HG02623 (cell line): ENCODE results near the gene TMEM9.

Experiments used
- ATAC-seq: cut with Tn5 transposase; IDR thresholded peaks from one replicate; pipeline ENCODE4 v1.9.1; 2021; ENCODE audit warnings: moderate library complexity; ENCODE audit not compliant: unreplicated experiment

The TMEM9 gene

DNA sequence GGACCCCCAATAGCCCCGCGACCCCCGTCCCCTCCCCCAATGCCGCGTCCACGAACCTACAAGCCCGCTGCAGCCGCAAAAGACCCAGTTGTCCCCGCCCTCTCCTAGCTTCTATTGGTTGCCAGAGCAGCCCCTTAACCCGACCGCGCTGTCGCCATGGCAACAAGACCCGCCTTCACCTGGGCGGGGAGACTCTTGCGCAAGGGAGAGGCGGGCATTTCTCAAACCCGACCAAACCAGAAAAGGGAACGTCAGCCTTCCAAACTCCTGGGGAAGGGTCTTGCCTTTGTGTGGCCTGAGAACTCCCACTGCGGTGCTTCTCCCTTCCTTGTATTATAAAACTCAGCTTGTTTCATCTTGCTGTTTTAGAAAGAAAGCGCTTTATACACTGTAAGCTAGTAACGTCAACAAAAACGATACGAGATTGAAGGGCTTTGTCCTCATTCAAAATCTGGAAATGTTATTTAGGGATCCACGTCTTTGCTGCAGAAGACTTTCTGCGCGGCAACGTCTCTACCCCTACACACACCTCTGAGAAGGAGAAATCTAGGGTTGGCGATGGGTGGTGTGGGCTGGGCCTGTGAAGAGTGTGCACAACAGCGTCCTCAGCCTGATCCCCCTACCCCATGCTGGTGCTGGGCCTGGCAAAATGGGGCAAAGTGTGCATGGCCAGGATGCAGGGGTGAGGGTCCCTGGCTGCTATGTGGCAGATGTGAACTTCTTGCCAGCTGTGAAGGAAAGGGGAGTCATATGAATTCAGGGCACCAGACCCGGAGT lies at the start of gene TMEM9:
Gene TMEM9 (minus strand): TSS at position 86 of the 777 bp plus-strand sequence. CDS start 551 bp downstream, outside the sequence.
- ATAC-seq: peak; percentile 96

DNA sequence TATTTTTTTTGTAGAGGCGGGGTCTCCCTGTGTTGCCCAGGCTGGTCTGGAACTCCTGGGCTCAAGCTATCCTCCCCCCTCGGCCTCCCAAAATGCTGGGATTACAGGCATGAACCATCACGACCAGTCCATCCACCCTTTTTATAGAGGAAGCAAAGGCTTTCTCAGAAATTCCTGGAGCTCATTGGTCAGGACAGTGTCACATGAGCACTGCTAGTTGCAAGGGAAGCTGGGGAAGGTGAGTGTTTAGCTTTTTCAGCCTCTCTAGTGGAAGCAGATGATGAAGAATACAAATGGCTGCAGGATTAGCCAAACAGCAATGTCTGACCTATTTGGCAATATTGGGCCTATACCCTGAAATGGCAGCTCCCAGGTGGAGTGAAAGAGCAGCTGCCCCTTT lies 44.3 kb upstream of the TMEM9 start:
- no peak for ATAC-seq

DNA sequence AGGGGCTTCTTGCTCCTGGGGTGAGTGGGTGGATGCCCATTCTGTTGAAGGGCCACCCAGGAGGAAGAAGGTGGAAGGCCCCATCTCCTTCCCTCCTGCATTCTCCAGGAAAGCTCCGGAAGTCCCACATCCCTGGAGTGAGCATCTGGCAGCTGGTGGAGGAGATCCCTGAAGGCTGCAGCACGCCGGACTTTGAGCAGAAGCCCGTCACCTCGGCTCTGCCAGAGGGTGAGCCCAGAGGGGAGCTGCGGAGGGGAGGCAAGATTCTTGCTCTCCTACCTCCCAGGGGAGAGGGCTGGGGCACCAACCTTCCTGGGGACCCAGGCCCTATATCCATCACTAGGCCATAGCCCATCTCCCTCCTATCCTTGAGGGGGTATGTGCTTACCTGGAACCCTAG lies 39.8 kb upstream of the TMEM9 start:
- no peak for ATAC-seq

DNA sequence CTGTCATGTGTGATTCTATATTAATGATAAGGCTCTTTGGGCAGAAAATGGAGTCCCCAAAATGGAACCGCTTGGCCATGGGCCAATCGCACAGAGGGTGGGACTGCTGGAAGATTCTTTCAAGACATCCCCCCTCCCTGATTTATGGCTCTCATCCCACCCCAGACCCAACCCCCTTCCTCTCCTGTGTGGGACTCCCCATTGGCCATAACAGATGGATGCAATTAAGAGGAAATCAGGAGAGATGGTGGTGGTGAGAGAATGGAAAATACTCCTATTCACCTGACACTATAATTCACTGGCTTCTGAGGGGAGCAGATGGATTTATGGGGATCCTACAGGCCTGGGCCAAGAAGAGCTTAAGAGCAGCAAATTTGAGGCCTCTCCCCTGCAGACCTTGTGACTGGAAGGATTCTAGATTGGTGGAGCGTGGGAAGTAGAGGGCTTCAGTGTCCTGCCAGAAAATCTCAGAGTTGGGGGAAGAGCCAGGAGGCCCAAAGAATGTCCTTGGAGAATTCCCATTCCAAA lies 38.1 kb upstream of the TMEM9 start:
- ATAC-seq: no peak

DNA sequence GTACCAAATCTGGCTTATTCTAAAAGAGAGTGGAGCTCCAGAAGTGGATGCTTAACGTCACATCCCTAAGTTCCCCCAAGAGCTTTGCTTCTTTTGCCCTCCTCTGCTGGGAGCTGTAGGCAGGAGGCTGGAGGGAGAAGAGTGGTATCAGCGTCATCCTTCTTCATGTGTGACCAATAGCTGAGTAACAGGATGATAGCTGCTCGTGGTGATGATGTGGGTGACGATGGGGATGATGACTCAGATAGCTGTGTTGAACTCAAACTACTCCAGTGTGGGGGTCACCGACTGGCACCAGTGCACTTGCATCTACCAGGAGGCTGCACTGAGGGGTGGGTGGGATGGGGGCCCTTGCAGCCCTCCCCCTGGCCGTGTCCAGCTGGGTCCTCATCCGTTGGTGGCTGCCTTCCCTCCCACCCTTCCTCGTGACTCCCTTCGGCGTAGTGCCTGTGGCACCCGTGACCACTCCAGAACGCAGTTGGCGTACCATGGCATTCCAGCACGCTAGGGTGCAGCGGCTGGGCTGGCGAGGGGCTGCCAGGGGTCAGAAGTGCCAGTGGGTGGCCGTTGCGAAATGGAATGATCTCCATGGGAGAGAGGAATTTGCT lies 37.5 kb upstream of the TMEM9 start:
- ATAC-seq: no peak

DNA sequence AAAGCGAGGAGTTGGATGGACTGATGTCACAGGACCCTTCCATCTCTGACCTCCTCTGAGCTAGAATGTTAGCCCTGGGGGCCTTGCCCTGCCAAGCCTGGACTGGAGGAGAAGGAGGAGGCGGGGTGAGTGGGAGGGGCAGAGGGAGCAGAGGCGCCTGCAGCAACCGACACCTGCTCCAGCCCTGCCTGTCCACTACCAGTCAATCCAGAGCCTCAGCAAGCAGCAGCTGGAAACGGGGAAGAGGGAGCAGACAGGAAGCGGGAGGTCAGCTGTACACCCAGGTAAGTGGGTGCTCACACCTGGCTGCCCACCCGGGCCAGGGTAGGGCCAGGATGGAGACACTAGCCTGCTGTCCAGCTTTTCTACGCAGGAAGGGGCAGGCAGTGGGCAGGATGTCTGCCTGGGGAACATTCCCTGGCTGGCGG lies 36.4 kb upstream of the TMEM9 start, which contains the start of gene IGFN1:
Gene IGFN1 (plus strand): TSS at position 201 of the 428 bp plus-strand sequence. CDS start 2,470 bp downstream, outside the sequence.
- no peak for ATAC-seq

DNA sequence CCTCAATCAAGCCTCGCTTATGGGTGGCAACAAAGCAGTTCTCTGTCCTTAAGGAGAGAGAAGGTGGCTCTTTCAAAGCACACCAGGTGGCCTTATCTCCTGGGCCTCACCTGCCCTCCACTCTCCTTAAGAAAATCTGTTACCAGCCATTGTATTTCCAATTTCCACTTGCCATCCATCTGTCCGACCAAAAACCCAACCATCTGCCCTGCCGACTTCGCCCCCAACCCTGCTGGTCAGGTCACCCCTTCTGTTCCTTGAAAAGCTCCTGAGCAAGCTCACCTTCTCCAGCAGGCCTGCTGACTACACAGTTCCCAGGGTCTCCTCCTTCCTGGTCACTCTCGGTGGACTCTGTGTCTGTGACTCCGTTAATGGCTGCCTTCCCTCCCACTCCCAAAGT lies 35.7 kb upstream of the TMEM9 start:
- ATAC-seq: no peak

DNA sequence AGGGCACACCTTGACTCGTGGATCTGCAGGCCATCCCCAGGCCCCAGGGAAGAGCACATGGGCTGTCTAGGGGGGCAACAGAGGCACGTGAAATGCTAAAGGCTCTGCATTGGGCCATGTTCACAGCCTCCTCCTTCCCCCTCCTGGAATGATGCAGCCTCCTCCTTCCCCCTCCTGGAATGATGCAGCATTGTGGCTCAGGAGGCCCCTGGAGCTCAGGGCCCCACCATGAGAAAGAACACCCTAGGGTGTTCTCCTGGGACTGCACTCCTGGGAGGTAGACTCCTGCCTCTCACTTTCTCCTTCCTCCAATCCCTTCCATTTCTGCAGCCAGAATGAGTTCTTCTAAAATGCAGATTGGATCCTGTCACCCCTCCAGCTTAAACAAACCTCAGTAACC lies 34.8 kb upstream of the TMEM9 start:
- ATAC-seq: no peak

DNA sequence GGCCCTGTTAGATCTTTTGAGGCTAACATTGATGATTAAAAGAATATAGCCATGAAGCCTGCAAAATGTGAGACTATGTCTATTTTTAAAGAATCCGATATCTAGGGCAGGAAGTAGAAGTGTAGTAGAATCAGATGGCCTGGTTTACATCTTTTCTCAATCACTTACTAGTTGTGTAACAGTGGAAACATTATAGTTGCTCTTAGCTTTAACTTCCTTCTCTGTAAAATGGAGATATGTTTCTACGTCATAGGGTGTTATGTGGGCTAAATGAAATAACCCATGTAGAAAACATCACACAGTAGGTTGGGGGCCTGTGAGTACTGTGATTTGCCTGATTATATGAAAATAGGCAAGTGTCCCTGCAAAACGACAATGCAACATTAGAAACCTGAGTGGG lies 31.9 kb upstream of the TMEM9 start:
- no peak for ATAC-seq

DNA sequence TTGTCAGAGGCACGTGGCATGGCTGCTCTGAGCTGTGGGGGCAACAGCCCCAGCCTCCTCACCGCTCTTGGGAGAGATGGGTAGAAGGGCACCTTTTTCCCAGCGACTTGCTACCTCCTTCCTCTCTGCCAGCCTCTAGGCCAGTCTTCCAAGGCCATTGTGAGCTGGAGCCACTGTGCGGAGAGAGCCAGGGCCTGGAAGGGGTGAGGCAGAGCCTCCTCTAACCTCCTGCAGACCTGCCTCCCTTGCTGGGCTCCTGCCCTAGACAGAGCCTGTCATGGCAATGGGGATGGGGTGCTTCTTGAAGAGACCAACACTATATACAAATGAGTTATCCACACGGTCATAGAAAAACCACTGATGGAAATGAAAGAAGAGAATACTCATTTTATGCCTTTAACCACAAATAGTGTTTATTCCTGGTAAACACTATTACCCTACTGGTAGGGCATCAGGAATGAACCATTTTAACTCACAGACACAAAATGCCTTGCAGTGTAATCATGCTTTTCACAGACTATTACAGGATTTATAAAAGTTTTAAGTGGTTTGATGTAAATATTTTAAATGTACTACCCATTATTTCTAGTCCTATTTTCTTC lies 31.4 kb upstream of the TMEM9 start:
- no peak for ATAC-seq

DNA sequence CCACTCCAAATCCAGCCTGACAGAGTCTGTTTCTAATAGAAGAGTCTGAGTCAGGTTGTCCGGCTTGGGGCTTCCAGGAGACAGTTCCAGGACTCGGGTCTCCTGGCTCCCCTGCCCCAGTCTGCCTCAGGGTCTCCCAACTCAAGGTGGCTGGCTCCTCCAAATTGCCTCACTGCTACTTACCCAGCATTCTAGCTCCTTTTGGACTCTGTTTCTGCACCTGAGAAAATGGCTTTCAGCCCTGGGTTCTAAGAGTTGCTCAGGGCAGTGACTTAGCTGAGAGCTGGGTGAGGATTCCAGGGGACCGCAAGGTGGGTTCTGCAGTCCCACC lies 30.8 kb upstream of the TMEM9 start:
- no peak for ATAC-seq

DNA sequence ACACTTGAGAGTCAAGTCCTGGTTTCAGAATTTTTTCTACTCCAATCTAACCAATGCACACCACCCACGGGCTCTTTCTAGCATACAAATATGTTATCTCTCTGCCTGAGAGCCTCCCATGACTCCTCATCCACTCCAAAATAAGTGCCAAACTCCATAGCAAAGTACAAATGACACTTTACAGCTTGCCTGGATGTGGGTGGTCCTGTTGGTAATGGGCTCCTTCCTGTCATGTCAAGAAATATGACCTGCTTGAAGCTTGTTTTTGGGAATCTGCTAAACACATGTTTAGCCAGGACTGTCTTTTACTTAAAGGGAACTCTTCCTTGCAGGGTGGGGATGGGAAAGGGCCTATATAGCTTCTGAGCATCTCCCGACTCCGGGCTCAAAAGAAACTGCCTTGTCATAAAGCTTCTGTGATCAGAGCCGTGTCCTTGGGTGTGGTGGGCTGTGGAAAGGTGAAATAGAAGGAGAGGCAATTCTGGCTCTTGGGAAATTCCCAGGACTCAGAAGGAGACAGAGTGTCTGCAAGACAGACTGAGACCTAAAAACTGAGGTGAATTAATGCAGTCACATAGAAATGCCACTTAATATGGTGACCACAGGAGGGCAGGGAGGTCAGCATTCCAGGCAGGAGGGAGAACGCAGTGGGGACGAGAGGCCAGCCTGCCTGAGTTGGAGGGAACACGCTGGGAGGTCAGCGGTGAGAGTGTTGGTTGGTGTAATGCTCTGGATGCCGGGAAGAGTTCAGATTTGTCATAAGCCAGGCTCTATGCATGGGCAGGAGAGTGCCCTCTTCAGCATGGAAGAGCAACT lies 30.2 kb upstream of the TMEM9 start:
- no peak for ATAC-seq

DNA sequence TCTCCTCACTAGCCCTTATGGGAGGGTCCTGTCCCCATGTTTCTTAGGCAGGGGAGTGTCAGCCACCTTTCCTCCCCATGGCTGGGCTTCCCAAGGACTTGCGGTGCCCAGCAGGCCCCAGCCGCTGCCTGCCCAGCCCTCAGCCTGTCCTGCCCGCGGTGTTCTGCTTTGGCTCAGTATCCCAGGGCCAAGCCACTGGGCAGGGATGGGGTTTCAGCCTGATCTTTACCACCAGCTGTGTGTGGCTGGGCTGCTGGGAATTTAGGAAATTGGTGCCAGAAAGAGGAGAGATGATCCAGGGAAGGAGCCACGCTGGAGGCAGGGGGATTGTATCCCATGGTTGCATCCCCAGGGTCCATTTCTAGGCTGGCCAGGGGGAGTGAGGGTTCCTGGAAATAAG lies 29.5 kb upstream of the TMEM9 start:
- ATAC-seq: no peak

DNA sequence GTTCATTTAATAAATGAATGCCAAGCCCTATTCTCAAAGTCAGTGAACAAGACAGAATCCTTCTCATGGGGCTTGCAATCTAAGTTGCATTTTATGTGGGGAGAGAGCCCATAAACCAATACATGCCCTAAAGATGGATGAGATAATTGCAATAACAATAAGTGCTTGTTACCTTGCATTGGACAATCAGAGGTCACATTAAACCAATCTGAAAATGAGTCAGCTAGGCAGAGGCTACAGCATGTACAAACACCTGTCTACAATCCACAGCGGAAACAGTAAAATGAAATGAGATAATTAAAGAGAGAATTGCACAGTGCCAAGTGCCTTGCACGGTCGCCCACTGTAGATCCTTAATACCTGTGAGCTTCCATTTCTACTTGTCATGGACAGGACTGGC lies 28.9 kb upstream of the TMEM9 start:
- no peak for ATAC-seq

DNA sequence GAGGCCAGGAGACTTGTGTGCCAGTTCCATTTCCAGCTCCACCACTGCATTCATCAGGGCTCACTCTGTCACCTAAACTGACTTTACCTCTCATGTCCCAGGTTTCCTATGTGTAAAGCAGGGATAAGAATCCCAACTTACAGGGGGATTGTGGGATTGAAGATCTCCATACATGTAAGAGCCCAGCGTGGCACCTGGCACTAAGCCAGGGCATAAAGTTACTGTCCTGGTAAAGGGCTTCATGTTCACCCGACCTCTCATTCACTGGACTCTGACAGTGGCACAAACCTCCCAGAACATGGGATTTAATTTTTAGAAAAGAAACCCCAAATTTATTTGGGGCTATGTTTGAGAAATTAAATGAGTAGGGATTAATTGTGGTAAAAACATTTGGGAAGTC lies 27.5 kb upstream of the TMEM9 start:
- no peak for ATAC-seq

DNA sequence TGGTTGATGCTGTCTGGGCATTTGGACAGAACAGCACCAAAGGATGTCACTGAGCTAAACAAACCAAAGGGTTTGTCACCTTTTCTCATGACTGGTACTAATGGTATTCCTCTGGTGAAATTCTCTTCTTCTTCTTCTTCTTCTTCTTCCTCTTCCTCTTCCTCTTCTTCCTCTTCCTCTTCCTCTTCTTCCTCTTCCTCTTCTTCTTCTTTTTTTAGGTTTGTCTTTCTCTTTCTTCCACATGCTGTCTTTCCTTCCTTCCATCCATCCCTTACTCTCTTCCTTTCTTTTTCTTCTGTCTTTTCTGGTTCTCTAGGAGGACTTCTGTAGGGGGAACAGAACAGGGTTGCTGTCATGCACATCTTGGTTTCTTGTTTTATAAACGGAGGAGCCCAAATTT lies 27.0 kb upstream of the TMEM9 start:
- no peak for ATAC-seq

DNA sequence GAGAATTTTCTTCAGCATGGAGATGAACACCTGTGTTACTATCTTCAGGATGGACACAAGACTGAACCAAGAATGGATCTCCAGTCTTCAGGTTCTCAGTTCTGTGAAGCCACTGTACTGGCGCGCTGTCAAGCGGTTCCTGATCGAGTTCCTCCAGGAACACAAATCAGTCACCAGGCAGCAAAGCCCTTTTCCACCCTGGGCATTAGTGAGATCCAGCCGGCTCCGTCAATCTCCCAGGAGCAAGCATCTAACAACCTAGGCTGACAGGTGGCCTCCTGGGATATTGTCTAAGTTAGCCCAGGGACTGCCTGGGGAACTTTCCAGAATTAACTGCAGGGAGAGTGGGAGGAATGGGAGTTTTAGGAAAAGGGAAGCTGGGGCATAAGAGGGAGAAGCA lies 26.6 kb upstream of the TMEM9 start:
- no peak for ATAC-seq

DNA sequence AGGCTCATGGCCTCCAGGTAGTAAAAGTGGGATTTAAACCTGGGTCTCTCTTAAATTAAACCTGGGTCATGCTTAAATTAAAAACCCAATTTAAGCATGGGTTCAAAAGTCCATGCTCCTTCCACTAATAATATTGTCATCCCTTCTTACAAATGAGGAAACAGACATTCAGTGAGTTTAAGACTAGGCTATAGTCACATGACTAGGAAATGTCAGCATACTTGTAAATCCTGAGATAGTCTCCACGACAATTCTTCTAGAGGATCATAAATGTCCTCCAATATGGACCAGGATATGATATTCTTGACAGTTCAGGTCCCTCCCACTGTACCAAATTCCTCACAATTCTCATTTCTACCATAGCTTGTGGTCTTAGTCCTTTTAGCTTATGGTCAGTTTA lies 25.9 kb upstream of the TMEM9 start:
- ATAC-seq: no peak

DNA sequence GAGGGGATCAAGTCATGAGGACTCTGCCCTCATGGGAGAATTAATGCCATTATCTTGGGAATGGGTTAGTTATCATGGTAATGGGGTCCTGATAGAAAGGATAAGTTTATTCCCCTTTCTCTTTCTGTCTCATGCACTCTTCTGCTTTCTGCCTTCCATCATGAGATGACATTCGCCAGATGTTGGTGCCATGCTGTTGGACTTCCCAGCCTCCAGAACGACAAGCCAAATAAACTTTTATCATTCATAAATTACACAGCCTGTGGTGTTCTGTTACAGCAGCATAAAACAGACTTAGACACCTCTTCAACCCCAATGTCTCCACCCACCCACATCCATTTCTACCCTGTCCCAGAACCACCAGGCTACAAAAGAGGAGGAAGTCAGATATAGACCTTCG lies 24.4 kb upstream of the TMEM9 start:
- ATAC-seq: no peak

DNA sequence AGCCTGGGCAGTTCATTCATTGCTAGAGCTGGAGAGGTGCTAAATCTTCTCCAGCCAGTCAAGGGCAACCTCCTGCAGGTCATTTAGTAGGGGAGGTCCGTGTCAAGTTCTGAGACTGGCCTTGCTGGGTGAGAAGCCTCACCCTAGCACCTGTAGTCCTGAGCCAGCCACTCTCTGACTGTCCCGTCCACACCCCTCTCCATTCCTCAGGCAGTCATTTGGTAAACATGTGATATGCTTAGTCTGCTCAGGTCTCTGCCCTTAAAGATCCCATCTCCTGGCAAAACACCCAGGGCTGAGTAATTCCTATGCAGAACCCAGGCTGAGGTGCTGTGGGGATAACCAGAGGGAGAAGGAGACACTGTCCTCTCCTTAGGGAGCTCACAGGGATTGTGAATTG lies 22.7 kb upstream of the TMEM9 start:
- no peak for ATAC-seq

DNA sequence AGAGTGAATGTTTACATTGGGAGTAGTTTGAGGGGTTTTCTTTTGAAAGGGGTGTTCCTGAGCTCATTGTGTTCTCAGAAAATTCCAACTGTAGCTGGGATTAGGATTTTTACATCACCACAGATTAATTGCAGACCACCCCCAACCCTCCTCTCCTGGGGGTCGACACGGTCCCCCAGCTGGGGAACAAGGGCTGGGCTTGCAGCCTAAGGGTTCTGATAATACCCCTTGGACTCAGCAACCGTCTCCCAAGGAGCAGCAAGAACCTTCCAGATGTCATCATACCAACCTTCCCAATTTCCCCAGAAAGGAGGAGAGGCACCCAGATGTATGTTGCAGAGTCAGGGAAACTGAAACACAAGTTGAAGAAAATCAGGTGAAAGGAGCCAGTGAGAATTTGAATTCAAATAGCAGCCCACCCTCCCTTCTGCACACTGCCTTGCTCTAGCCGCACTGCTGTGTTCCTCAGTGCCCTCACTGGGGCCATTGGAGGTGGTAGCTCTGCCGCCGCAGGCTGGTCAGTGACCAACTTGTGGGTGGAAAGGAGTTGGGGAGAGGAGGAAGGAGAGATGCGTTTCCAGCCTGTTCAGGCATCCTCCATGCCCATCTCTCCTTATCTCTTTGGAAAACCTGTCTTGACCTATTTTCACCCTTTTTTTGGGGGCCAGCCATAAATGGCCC lies 21.7 kb upstream of the TMEM9 start:
- no peak for ATAC-seq
